Vagina (tissue), 2 donors: ENCODE measurements around the gene PGC. TPM values are rescaled to one million over a fixed set of nuclear protein-coding genes. Genes with fewer than 3 reads are reported as not detected.

Experiments used
- DNase-seq, 2 donors: peaks; one replicate each; pipeline ENCODE4 v3.0.0-alpha.2; 2017; ENCODE audit errors: extremely low spot score in 2 of 2
- H3K27ac ChIP-seq: fragments of 200-600 bp; sonication (generic); one replicate; pipeline ENCODE4 v1.5.1; 2019
- H3K27me3 ChIP-seq: fragments of 200-600 bp; sonication (generic); one replicate; pipeline ENCODE4 v1.5.1; 2019
- H3K36me3 ChIP-seq, 2 donors: fragments of 200-600 bp; sonication (generic); one replicate each; pipeline ENCODE4 v1.5.1; 2017 to 2019
- H3K4me1 ChIP-seq: fragments of 200-600 bp; sonication (generic); one replicate; pipeline ENCODE4 v1.5.1; 2019
- H3K4me3 ChIP-seq, 2 donors: fragments of 200-600 bp; sonication (generic); 1 replicate in 1 of 2; 2 replicates in 1 of 2; pipeline ENCODE4 v1.5.1; 2016 to 2019
- H3K9me3 ChIP-seq: fragments of 200-600 bp; sonication (generic); one replicate; pipeline ENCODE4 v1.5.1; 2019
- CTCF ChIP-seq, 3 experiments: fragments of 450-650 bp in 2 of 3; fragments of 200-600 bp in 1 of 3; sonication (generic) in 1 of 3; IDR thresholded peaks; one replicate each; pipeline ENCODE4 v1.5.1; 2017 to 2019; ENCODE audit warnings: antibody characterized with exemption in 3 of 3, mild to moderate bottlenecking in 2 of 3, moderate library complexity in 2 of 3
- POLR2A ChIP-seq, 2 donors: fragments of 450-650 bp; IDR thresholded peaks; one replicate each; pipeline ENCODE4 v1.6.1; 2017; ENCODE audit warnings: antibody characterized with exemption in 2 of 2, mild to moderate bottlenecking in 2 of 2, moderate library complexity in 2 of 2
- POLR2AphosphoS5 ChIP-seq, 2 donors: sonication (generic); formaldehyde crosslinking; IDR thresholded peaks; one replicate each; pipeline ENCODE4 v1.9.0; 2017; ENCODE audit warnings: antibody characterized with exemption in 2 of 2, mild to moderate bottlenecking in 2 of 2, low read depth in 1 of 2; ENCODE audit not compliant: insufficient read depth in 1 of 2
- intact Hi-C: fragments of 100-400 bp; cut with DNase I; formaldehyde crosslinking; loops from one replicate; pipeline ENCODE4 v1.15.1; 2023
- total RNA-seq: library from RNA; depleted of rRNA; stranded (reverse); fragments of >200 nt; gene quantifications from one replicate; pipeline ENCODE4 v1.2.3, GENCODE V29; 2016

Gene PGC
- total RNA-seq, 1 donor from 2014 or later, result 3.4 TPM

DNA sequence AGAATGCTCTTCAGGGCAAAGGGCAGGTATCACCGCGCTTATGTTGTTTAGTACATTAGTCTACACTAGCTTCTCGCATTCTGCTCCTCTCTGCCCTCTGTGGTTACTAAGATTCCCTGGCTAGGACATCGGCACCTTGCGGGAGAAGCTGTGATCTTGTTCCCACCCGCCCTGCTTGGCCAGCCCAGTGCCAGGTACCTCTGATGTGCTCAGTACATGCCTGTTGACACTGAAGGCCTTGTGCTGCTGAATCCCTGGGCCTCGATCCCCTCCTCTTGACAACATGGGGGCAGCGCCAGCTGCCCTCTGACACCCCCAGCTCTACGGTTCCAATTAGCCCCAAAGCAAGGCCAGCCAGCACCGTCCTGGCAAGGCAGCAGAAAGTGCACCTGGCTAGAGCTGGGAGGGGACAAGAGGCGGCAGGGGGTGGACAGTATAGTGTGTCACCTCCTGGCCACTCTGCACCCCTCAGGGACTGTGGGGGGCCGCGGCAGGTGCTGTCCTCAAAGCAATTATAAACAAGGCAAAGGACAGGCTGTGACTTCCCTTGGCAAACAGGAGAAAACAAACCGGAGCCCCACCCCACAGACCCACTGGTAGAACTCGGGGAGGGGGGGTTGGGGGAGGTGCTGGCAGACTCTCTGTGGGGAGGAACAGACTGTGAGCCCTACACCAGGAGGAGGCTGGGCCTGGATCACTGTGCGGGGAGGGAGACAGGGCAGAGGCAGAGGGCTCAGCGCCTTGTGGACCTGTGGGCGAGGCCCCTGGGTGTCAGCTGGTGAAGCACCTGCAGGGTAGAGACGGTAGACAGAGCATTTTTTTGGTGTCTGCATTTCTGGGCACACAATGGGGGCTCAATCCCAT, 18.9 kb downstream of the PGC start:
- Histone ChIP-seq H3K9me3 (no peaks in the 10 kb centered on the region), H3K4me3 (no peak overlapping the region), H3K36me3 (no peaks in the 10 kb centered on the region), H3K4me1 (peaks cover 74% of the 10 kb centered on the region), H3K27me3 (no peaks in the 10 kb centered on the region), H3K27ac (no peak overlapping the region)
- intact Hi-C loops, result no loop called here
- TF ChIP-seq POLR2A (IDR thresholded peaks at IDR 0.05), result no peak
- TF ChIP-seq CTCF (IDR thresholded peaks at IDR 0.05), result no peak
- TF ChIP-seq POLR2AphosphoS5 (IDR thresholded peaks at IDR 0.05; ENCODE audit: insufficient read depth in 1 of 2, low read depth in 1 of 2), result no peak
- DNase-seq, result no peak

DNA sequence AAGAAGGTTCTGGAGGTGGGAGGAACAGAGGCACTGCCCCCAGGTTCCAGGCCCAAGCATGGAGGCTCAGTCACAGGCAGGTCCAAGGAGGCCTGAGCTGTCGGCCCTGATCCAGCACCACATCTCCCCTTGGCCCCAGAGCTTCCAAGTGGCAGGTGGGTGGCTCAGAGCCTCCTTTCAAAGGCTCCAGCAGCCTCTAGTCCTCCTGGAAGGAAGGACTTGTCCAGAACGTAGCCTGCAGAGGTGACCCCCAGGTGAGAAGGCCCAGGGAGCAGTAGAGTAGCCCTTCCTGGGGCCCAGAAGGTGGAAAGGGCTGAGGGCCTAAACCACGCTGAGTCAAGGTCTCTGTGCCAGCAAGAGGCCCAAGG, 19.5 kb downstream of the PGC start:
- no peak overlapping the region for H3K27ac ChIP-seq
- intact Hi-C loops, result no loop called here

DNA sequence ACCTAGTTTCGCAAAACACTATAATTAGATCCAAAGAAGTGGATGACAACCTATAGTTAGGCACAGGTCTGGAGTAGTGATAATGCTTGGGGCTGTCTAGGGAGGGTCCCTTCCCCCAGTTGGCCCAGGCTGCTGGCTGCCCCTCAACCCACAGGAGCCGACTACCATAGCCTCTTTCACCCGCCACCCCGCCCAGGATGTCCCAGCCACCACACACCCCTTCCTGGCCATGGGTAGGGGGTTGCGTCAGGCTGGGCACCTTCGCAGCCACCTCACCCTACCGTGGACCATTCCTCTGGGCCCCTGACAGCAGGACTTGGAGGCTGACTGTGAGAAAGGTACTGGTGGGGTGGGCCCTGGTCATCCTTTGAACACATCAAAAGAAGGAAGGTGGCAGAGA, 20.3 kb downstream of the PGC start:
- TF ChIP-seq POLR2AphosphoS5 (IDR thresholded peaks at IDR 0.05; ENCODE audit: insufficient read depth in 1 of 2, low read depth in 1 of 2) (no peak), POLR2A (IDR thresholded peaks at IDR 0.05) (no peak), CTCF (IDR thresholded peaks at IDR 0.05) (no peak)
- Histone ChIP-seq H3K4me1 (peaks cover 67% of the 10 kb centered on the region), H3K27me3 (no peaks in the 10 kb centered on the region), H3K36me3 (no peaks in the 10 kb centered on the region), H3K4me3 (no peak overlapping the region), H3K27ac (no peak overlapping the region), H3K9me3 (no peaks in the 10 kb centered on the region)
- DNase-seq, result no peak
- intact Hi-C loops, result no loop called here

More for the DNA sequence above, 19.5 kb downstream of the PGC start:
- no peaks in the 10 kb centered on the region for H3K36me3 ChIP-seq
- H3K4me1 ChIP-seq, result peaks cover 74% of the 10 kb centered on the region
- TF ChIP-seq POLR2A (IDR thresholded peaks at IDR 0.05) (no peak), CTCF (IDR thresholded peaks at IDR 0.05) (no peak), POLR2AphosphoS5 (IDR thresholded peaks at IDR 0.05; ENCODE audit: insufficient read depth in 1 of 2, low read depth in 1 of 2) (no peak)
- no peaks in the 10 kb centered on the region for H3K9me3 ChIP-seq
- no peak overlapping the region for H3K4me3 ChIP-seq
- no peaks in the 10 kb centered on the region for H3K27me3 ChIP-seq
- no peak for DNase-seq

DNA sequence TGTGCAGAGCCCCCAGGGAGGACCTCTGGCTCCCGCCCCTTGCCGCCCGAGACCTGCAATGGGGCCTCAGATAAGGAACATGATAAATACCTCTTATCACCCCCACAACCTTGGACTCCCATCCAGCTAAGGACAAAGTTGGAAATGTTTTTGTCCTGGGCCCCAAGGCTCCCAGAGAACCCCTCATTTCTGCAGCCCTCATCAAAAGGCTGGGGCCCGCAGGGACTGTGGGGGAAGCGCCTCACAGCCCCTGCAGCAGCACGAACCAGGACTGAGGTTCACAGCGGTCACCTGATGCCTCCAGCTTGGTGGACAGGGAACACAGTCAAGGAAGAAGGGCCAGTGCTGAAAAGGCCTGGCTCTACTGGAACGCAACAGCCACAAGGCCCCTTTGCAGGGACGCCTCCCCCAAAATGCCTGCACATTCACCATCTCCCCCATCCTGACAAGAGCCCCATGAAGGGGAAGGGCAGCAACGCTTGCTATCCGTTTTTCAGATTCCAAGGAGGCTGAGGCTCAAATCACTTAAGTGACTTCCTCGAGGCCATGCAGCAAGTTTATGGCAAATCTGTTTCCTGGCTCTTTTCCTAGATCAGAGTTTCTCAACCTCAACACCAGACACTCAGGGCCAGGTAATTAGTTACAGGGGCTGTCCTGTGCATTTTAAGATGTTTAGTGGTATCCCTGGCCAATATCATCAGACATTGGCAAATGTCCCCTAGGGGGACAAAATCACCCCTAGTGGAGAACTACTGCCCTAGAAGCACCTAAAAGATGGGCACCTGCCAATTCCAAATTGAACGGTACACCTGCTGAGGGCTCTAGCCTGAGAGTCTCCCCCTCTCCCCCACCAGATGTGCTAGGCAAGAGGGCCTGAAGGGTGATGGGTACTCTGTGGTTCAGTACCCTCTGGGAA, 22.4 kb downstream of the PGC start:
- no peaks in the 10 kb centered on the region for H3K9me3 ChIP-seq
- no peak overlapping the region for H3K27ac ChIP-seq
- no peak for DNase-seq
- no peak overlapping the region for H3K4me3 ChIP-seq
- H3K36me3 ChIP-seq, result no peaks in the 10 kb centered on the region
- peaks cover 50% of the 10 kb centered on the region for H3K4me1 ChIP-seq
- no peak for TF ChIP-seq POLR2AphosphoS5 (IDR thresholded peaks at IDR 0.05; ENCODE audit: insufficient read depth in 1 of 2, low read depth in 1 of 2)
- no peak for TF ChIP-seq POLR2A (IDR thresholded peaks at IDR 0.05)
- TF ChIP-seq CTCF (IDR thresholded peaks at IDR 0.05), result no peak
- intact Hi-C loops, result no loop called here
- no peaks in the 10 kb centered on the region for H3K27me3 ChIP-seq
